LNCAP (cell line): ENCODE measurements around the gene TMEM245.

Experiments
- CTCF ChIP-seq: fragments of 450-650 bp; IDR thresholded peaks from 2 replicates; pipeline ENCODE4 v1.5.1; 2017; ENCODE audit warnings: mild to moderate bottlenecking

Gene TMEM245

GRCh38 chr9:109005678-109006077, 114.1 kb downstream of the TMEM245 start:
- no peak for TF ChIP-seq CTCF

GRCh38 chr9:109003116-109003515, 116.6 kb downstream of the TMEM245 start:
- TF ChIP-seq CTCF = no peak

GRCh38 chr9:109002141-109002540, 117.6 kb downstream of the TMEM245 start:
- no peak for TF ChIP-seq CTCF

GRCh38 chr9:109001275-109001676, 118.5 kb downstream of the TMEM245 start:
- no peak for TF ChIP-seq CTCF

GRCh38 chr9:108997112-108997511, 122.6 kb downstream of the TMEM245 start:
- no peak for TF ChIP-seq CTCF

- no peak for TF ChIP-seq CTCF
Measured at GRCh38 chr9:108996643-108997042, 123.1 kb downstream of the TMEM245 start.

GRCh38 chr9:108994695-108995094, 125.1 kb downstream of the TMEM245 start:
- no peak for TF ChIP-seq CTCF

- no peak for TF ChIP-seq CTCF
Measured at GRCh38 chr9:108991479-108991878, 128.3 kb downstream of the TMEM245 start.
